ENCODE results near the gene RPS6KB2.

Gene RPS6KB2

DNA sequence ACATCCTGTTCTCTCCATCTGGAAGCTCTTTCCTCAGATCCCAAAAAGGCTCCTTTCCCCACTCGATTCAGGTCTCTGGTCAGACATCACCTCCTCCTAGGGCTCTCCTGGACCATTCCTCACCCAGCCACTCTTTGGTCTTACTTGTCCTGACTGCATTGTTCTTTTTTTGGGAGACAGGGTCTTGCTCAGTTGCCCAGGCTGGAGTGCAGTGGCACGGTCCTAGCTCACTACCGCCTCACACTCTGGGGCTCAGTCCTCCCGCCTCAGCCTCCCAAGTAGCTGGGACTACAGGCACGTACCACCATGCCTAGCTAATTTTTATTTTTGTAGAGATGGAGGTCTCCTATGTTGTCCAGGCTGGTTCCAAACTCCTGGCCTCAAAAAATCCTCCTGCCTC lies 17.2 kb downstream of the RPS6KB2 start:
- TF ChIP-seq, protein P1, sequence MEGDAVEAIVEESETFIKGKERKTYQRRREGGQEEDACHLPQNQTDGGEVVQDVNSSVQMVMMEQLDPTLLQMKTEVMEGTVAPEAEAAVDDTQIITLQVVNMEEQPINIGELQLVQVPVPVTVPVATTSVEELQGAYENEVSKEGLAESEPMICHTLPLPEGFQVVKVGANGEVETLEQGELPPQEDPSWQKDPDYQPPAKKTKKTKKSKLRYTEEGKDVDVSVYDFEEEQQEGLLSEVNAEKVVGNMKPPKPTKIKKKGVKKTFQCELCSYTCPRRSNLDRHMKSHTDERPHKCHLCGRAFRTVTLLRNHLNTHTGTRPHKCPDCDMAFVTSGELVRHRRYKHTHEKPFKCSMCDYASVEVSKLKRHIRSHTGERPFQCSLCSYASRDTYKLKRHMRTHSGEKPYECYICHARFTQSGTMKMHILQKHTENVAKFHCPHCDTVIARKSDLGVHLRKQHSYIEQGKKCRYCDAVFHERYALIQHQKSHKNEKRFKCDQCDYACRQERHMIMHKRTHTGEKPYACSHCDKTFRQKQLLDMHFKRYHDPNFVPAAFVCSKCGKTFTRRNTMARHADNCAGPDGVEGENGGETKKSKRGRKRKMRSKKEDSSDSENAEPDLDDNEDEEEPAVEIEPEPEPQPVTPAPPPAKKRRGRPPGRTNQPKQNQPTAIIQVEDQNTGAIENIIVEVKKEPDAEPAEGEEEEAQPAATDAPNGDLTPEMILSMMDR (IDR thresholded peaks at IDR 0.05; ENCODE audit: poor library complexity, severe bottlenecking): no peak
- Histone ChIP-seq H3K36me3 (ENCODE audit: low read depth) (peaks cover 11% of the 10 kb centered on the region), H3K4me3 (ENCODE audit: severe bottlenecking) (no peak overlapping the region), H3K4me1 (ENCODE audit: insufficient read depth, poor library complexity, severe bottlenecking) (no peaks in the 10 kb centered on the region), H3K27me3 (ENCODE audit: insufficient read depth, poor library complexity, severe bottlenecking) (no peaks in the 10 kb centered on the region), H3K27ac (ENCODE audit: poor library complexity, severe bottlenecking) (no peak overlapping the region), H3K9me3 (ENCODE audit: severe bottlenecking) (no peaks in the 10 kb centered on the region)
- ATAC-seq (ENCODE audit: low read depth): no peak
- no peak for DNase-seq (ENCODE audit: low spot score)

DNA sequence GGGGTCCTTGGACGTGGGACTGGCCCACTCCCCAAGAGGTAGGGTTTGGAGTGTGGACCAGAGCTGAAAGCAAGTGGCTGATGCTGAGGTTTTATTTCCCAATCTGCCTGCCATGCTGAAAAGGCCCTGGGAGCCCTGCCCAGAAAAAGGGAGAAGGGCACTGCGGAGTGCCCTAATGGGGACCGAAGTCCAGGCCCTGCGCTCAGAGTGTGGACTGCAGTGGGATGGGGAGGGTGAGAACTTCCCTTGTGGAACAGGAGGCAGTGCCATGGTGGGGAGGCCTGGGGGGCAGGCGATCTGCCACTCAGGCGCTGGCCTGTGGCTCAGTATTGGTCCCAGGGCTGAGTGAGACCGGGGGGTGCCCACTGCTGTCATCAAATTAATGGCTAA lies 19.9 kb downstream of the RPS6KB2 start:
- H3K27ac ChIP-seq (ENCODE audit: poor library complexity, severe bottlenecking): no peak overlapping the region
- DNase-seq (ENCODE audit: low spot score) (no peak), ATAC-seq (ENCODE audit: low read depth) (no peak)
- no peak overlapping the region for H3K4me3 ChIP-seq (ENCODE audit: severe bottlenecking)
- H3K4me1 ChIP-seq (ENCODE audit: insufficient read depth, poor library complexity, severe bottlenecking): no peaks in the 10 kb centered on the region
- H3K27me3 ChIP-seq (ENCODE audit: insufficient read depth, poor library complexity, severe bottlenecking): no peaks in the 10 kb centered on the region
- H3K9me3 ChIP-seq (ENCODE audit: severe bottlenecking): no peaks in the 10 kb centered on the region
- H3K36me3 ChIP-seq (ENCODE audit: low read depth): no peaks in the 10 kb centered on the region
- TF ChIP-seq, protein P1 (IDR thresholded peaks at IDR 0.05; ENCODE audit: poor library complexity, severe bottlenecking): no peak

DNA sequence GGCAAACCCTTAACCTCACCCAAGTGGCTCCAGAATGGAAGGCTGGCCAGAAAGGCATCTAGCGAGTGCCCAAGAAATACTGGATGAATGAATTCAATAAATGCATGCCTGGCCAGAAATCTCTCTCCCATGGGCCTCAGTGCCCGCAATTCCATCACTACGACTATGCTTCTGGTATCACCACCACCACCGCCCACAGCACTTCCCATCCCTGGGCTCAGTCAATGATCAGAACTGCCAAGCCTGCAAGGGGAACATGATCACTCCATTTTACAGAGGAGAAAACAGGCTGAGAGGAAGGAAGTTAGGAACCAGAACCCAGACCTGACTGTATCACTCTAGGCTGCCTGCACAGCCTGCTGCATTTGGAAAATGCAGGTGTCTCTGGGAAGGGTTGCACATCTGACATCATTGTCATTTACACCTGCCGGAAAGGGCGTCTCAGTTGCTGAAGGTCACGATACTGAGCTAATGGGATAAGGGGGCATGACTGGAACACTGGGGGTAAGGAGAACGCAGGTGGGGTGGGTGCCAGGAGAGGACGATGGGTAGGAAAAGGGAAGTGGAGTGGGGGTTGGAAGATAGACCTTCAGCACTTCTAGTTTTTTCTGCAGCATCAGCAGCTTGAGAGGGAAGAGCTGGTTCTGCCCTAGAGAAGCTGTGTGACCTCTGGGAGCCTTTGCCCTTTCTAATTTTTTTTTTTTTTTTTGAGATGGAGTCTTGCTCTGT lies 21.0 kb downstream of the RPS6KB2 start:
- no peak for ATAC-seq (ENCODE audit: low read depth)
- TF ChIP-seq, protein P1 (IDR thresholded peaks at IDR 0.05; ENCODE audit: poor library complexity, severe bottlenecking): no peak

DNA sequence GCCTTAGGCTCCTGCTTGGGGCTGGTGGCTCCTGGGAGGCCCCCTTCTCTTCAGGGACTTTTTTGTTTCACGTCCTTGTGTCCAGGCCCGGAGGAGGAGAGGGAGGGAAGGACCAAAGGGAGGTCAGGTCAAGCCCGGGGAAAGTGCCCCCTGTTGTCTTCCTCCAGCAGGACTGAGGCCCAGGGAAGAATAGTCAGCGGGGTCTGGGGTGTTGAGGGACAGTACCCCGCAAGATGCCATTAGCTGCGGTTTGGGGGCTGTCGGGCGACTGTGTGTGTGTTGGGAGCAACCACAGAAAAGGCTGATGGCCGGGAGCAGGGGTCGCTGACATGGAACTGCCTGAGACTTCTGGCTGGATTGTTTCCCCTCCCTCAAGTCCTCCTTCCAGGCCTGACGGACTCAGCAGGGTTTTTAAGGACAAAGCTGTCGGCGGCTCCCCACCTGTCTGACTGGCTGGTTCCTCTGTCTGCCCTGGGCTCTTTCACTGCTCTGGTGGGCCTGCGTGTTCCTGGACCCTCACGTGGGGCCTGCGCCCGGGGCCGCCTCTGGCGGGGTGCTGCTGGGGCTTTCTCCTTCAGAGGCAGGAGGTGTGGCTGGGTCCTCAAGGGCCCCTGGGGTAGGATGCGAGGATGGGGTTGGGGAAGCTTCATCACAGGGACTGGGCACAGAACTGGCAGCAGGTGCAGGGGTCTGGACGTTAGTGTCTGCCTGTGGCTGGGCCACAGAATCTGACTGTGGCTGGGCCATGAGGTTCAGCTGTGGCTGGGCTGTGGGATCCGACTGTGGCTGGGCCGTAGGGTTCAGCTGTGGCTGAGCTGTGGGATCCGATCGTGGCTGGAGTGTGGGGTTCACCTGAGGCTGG lies 22.7 kb downstream of the RPS6KB2 start:
- Histone ChIP-seq H3K36me3 (ENCODE audit: low read depth) (no peaks in the 10 kb centered on the region), H3K27ac (ENCODE audit: poor library complexity, severe bottlenecking) (no peak overlapping the region), H3K27me3 (ENCODE audit: insufficient read depth, poor library complexity, severe bottlenecking) (no peaks in the 10 kb centered on the region), H3K4me3 (ENCODE audit: severe bottlenecking) (no peak overlapping the region), H3K4me1 (ENCODE audit: insufficient read depth, poor library complexity, severe bottlenecking) (no peaks in the 10 kb centered on the region), H3K9me3 (ENCODE audit: severe bottlenecking) (no peaks in the 10 kb centered on the region)
- ATAC-seq (ENCODE audit: low read depth) (no peak), DNase-seq (ENCODE audit: low spot score) (no peak)
- TF ChIP-seq, protein P1 (IDR thresholded peaks at IDR 0.05; ENCODE audit: poor library complexity, severe bottlenecking): no peak

More for the DNA sequence above, 21.0 kb downstream of the RPS6KB2 start:
- Histone ChIP-seq H3K27ac (ENCODE audit: poor library complexity, severe bottlenecking) (no peak overlapping the region), H3K4me3 (ENCODE audit: severe bottlenecking) (no peak overlapping the region), H3K9me3 (ENCODE audit: severe bottlenecking) (no peaks in the 10 kb centered on the region), H3K36me3 (ENCODE audit: low read depth) (no peaks in the 10 kb centered on the region), H3K27me3 (ENCODE audit: insufficient read depth, poor library complexity, severe bottlenecking) (no peaks in the 10 kb centered on the region), H3K4me1 (ENCODE audit: insufficient read depth, poor library complexity, severe bottlenecking) (no peaks in the 10 kb centered on the region)
- no peak for DNase-seq (ENCODE audit: low spot score)

DNA sequence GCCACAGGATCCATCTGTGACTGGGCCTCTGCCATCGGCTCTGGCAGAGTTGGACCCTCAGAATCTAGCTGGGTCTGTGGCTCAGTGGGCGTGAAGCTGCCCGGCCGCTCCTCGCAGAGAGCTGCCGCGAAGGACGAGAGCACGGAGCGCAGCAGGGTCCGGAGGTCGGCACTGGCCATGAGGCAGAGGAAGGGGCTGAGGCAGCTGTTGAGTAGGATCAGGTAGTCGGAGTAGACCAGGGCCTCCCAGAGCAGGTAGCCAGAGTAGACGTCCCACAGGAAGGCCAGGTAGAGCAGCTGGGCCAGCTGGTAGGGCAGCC lies 23.3 kb downstream of the RPS6KB2 start:
- Histone ChIP-seq H3K27me3 (ENCODE audit: insufficient read depth, poor library complexity, severe bottlenecking) (no peaks in the 10 kb centered on the region), H3K36me3 (ENCODE audit: low read depth) (no peaks in the 10 kb centered on the region), H3K27ac (ENCODE audit: poor library complexity, severe bottlenecking) (no peak overlapping the region), H3K4me1 (ENCODE audit: insufficient read depth, poor library complexity, severe bottlenecking) (no peaks in the 10 kb centered on the region), H3K9me3 (ENCODE audit: severe bottlenecking) (no peaks in the 10 kb centered on the region), H3K4me3 (ENCODE audit: severe bottlenecking) (no peak overlapping the region)
- TF ChIP-seq, protein P1 (IDR thresholded peaks at IDR 0.05; ENCODE audit: poor library complexity, severe bottlenecking): no peak
- DNase-seq (ENCODE audit: low spot score) (no peak), ATAC-seq (ENCODE audit: low read depth) (no peak)

All from RWPE2 (cell line).